Activated naive CD4-positive, alpha-beta T cell (primary cell): Measurements from ENCODE around the gene PBRM1.
"Not testable (repeated sequence)": the region's sequence is repeated elsewhere in the genome, so short reads cannot be mapped to it uniquely, and the experiment has no call there.

Source experiments
- DNase-seq, 4 experiments: peaks; one replicate each; lab custom pipeline; 2025; lab: John Stamatoyannopoulos, UW

Gene PBRM1

DNA sequence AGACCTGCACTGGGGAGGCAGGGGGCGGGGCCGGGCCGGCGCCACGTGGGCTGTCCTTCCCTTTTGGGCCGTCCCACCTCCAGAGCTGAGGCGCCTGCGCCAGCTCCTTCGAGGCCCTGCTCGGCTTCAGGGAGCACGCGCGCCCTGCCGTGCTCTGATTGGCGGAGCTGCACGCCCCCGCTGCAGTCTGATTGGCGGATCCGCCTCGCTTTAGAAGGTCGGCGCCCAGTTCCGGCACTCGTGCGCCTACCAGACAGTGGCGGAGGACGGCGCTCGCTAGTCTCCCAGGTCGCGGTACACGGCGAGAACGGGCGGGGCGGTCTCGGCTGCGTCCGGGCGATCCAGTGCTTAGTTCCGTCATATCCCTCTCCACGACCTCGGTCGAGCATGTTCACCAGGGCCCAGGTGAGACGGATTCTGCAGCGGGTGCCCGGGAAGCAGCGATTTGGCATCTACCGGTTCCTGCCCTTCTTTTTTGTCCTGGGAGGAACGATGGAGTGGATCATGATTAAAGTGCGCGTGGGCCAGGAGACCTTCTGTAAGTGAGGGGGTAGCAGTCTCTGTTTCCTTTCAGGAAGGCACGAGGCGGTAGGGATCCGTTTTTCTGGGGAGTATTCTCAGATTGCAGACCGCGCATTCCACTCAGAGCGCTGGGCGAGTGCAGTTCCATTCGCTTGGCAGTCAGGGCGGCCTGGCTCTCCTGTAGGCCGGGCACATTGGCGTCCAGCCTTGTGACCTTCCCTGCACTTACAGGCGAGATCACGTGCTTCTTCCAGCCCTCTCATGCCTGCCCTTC is 149.1 kb downstream of the PBRM1 start, which contains the start of gene UQCC5:
Gene UQCC5, plus strand, starts transcription at position 237 of the 796 bp plus-strand sequence. Its CDS starts 151 bp downstream, at position 388.
- peak; percentile 92 to 97 (median 93) for DNase-seq

GRCh38 chr3:52536112-52536368 is 149.7 kb downstream of the PBRM1 start:
- no peak for DNase-seq

DNA sequence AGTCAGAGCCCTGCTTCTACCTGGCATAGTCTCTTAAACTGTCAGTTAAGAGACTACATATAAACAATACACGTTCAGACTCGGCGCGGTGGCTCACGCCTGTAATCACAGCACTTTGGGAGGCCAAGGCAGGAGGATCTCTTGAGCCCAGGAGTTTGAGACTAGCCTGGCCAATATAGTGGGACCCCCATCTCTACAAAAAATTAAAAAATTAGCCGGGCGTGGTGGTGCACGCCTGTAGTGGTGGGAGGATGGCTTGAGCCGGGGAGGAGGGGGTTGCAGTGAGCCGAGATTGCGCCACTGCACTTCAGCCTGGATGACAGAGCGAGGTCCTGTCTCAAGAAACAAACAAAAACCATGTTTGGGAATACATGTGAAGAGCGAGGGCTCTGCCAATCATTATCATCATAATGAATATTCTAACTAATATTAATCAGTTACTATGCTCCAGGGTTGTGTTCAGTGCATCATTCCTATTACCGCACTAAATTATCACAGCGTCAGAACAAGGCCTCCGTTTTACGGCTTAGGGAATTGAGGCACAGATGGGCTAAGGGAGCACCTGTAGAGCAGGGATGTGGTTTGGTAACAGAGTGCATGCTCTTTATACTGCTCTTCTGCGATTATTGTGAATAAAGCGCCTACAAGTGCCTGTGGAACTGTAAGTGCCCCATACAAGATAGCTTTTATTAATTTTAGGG is 150.2 kb downstream of the PBRM1 start:
- DNase-seq, result no peak

DNA sequence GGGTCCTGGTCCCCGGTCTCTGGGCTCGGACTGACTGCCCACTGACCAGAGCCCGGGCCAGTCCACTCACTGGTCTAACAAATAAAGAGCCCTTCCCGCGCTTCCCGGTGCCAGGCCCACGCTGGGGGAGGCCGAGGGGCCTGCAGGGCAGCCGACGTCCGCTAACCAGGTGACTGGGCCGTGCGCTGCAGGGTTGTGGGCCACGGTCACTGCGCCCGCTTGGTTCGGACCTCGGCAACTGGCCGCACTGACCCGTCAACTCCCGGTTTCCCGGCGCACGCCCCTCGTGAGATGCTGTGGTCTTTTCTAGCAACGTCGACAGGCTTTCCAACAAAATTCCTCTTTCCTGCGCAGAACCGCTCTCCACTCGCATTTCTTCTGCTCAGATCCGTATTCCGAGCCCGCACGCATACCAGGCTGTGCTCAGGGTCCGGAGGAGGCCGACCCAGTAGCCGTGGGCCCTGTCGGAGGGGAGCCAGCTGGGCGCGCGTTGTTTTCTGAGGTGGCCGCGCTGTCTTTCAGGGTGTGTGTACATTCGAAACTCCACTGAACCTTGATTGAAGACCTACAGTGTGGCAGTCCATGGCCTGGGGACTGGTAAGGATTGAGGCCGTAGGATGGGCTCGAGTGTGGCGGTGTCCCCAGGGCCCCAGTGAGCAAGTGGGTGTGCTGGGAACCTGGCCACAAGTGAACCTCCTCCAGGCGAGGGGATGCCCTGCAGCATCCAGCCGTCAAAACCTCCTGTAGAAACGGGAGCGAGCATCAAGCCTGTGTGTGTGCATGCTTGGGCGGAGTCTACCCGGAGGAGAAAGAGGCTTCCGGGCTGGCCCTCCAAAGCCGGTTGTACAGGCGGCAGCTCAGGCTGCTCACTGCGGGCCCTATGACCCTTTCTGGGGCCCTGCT is 151.2 kb downstream of the PBRM1 start:
- DNase-seq, result no peak

DNA sequence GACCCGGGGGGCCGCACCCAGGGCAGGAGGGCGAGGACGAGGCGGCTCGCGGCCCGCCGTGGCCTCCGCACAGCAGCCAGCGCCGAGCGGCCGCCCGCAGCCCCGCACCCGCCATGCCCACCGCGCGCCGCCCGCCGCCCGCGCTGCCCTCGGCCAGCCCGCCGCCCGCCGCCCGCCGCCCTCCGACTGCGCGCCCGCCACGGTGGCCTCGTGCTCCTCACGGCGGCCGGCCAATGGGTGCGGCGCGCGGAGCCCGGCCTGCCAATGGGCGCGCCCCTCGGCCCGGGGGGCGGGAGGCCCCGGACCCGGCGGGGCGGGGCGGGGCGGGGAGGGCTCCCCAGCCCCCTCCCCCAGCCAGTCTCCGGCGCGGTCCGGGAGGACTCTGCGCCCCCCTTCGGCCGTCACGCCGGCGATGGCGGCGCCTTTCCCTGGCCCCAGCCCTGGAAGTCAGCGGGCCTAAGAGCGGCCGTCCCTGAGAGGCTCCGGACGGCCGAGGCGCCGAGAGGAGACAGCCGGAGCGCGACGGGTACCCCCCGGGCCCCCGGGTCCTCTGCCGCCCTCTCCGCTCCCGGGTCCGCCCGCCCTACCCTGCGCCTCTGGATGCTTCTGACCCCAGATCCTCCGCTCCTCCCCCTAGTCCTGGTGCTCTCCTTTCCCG is 152.0 kb downstream of the PBRM1 start, which contains the start of gene NT5DC2:
Gene NT5DC2, minus strand, starts transcription at position 235 of the 658 bp plus-strand sequence. Its CDS starts 120 bp downstream, at position 115.
- peak in 1 of 4 experiments; percentile 63 for DNase-seq

DNA sequence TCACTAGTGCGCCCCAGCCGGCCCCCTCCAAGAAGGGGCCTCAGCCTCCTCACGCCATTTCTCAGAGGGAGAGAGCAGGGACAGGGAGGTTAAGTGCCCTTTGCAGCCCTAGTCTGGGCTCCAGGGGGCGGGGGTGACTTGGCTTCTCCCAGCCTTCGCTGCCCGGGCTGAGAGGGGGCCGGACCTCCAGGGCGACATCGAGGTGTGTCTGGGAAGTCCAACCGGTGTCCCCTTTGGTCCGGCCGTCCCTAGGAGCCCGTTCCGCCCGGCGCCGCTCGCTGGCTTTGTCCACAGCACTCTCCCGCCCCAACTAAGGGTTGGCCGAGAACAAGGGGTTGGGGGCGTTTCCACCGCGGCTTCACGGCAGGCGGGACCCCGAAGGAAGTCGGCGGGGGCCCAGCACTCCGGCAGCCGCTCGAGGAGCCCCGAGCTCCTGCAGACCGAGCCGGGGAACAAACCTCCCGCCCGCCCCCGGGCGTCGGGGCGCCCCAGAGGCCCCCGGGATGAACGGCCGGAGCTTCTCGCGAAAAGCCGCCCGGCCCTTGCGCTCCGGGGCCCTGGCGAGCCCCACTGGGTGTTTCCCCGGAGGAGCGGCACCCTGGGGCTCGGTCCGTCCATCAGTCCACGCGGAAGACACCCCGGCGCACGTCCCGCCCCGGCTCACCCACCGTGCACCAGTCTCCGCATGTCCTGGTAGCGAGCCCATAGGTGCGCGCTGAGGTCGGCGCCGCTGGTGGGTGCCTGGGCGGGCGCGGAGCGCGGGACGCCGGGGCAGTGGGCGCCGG is 152.7 kb downstream of the PBRM1 start:
- DNase-seq, result peak in 1 of 4 experiments; percentile 19

- DNase-seq, result no peak
Measured at GRCh38 chr3:52532517-52532837, 153.2 kb downstream of the PBRM1 start.

DNA sequence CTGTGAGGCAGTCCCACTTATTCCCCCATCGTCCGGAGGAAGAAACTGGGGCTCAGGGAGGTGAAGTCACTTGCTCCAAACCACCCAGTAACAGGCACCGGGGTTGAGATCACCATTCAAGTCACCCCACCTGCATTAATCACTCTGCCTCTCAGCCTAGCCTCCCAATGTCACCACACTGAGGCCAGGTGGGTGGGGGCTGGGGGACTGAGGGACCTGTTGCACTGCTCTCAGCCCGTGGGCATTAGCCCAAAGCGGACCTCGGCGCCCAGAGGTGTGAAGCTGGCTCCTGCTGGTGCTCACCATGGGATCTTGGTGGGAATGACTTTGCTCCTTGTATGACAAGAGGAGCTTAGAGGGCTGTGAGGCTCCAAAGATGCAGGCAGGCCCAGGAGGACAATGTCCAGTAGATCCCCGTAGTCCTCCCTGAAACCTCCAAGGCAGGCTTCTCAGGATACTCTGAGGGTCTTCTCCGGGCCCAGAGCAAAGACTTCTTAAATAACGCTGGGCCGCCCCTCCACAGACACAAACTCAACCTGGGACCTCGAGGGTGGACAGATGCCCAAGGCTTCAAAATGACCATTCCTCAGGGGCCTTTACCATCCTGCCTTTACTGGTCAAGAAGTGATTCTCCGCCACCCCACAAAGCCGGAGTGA is 153.7 kb downstream of the PBRM1 start:
- DNase-seq, result no peak

DNA sequence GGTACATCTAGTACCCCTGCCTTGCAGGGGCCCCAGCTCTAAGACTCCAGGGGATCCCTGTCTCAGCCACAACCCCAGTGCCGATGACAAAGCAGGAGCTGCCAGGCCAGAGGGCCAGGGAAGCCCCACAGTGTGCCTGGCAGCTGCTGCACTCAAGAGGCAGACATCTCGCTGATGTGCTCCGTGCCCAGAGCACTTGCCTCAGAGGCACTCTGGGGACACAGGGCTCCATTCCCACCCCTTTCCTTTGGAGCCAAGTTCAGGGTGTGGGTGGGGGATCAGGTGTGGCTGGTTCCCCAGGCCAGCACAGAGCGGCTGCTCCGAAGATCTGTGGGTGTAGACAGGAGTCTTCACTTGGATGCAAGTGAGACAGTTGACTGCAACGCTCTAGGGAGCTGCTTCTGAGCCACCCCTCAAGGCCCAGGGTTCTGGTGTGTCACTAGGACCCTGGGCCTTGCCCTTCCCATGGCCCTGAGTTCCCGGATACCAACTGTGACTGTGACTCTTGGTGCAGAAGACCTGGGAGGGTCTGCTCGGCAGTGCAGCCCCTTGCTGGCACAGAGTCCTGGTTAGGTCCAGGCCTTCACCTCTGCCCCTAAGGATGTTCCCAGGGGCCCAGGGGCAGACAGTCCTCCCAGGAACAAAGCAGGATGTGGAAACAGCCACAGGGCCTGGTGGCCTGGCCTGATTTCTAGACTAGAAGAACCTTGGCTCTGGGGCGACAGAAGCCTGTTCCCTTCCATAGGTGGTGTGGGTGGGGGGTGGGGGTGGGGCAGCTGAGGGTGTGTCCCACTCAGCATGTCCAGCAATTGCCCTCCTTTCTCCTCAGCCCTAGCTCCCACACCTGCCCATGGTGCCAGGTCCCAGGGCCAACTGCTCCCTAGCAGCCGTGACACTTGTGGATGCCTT is 154.5 kb downstream of the PBRM1 start:
- no peak for DNase-seq

DNA sequence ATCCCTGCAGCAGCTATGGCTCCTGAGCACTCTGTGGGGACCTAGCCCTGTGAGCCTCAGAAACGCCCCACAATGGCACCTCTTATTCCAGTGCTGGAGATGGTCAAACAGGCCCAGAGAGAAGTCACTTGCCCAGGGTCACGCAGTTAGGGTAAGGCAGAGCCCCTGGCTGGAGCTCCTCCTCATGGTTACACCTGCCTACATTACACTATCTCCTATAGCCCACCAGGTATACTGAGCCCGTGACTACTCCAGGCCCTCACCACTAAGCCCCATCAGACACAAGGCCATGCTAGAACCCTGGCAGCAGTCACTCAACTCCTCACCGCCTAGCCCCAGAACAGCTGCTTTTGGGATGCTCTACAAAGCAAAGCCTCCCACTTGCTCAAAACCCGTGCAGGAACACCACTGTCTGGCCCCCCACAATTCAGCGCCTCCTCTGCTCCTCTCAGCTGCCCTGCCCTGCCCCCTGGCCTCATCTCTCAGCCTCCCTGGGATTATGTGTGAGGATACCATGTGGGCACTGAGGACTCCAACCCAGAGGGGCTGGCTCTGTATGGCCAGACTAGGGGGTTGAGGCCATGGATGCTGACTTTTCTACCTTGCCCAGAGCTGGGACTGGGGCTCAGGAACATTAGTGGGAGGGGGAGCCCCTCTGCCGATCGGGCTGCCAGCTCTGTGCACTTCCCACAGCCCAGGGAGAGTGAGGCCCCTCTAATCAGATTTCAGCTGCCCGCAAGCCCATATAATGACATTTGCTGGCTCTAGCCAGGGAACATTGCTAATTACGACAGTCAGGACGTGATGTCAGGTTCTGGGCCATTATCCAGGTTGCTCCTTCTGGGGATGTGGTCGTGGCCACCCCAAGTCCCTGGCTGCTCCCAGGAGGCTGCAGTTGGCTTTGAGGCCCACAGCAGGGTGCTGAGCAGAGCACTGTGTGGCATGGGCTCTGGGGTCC is 156.1 kb downstream of the PBRM1 start:
- DNase-seq, result no peak

- no peak for DNase-seq
Measured at GRCh38 chr3:52528586-52529375, 156.9 kb downstream of the PBRM1 start.

DNA sequence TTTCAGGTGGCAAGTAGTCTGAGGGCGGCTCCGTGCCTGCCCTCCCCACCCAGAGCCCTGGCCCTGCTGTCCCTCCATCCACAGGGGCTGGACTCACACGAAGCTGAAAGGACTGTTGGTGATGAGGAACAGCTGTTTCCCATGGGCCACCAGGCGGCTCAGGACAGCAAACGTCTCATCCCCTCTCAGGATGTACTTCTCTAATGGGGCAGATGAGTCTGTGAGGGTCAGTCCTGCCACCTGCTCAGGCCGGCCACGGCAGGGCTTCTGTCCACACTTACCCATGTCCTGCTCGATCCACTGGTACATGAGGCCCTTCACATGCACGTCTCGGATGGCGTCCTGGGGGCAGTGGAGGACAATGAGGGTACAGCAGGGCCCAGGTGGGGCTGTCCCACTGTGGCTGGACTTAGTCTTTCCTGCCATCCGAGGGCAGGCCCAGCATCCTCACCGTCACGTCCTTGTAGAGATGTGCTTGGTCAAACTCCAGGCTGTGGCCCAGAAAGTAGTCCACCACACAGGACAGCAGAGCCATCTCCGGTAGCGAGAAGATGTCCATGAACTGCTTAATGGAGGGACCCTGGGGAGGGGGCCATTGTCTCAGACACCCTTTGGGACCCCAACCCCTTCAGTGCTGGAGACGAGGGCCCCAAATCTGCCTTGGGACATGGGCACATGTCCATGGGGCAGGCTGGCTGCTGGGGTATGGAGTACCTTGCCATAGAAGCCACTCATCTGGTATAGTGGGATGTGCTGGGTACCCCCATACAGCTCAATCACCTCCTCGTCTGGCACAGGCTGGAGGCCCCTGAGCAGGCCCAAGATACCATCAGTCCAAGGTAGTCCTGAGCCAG is 157.8 kb downstream of the PBRM1 start:
- DNase-seq, result no peak

DNA sequence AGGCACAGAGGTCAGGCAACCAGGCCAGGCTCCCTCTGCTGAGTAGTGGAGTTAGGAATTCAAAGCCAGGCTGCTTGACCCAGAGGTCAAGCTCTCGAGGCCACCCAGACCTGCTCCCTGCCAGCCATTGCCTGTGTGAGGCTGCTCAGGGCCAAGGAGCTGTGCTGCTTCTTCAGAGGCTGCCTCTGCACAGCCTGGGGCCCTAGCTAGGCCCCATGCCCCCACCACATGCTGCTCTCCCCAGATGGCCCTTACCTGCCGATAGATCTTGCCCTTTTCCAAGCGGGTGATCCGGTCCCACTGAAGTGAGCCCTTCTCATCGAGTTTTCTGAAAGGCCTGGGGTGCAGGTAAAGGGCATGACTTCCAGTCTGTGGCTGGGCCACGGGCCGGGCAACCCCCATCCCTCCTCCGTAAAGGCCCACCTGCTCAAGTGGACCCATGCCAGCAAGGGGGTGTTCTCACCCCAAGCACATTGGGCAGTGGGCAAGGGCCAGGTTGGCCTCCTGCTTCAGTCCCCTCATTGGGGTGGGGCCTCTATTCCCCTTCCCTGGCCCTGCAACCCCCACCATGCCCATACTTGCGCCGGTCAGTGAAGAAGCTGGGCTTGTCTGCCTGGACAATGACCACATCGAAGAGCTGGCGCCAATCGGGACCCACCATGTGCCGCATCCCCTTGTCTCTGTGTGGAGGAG is 158.5 kb downstream of the PBRM1 start:
- no peak for DNase-seq

DNA sequence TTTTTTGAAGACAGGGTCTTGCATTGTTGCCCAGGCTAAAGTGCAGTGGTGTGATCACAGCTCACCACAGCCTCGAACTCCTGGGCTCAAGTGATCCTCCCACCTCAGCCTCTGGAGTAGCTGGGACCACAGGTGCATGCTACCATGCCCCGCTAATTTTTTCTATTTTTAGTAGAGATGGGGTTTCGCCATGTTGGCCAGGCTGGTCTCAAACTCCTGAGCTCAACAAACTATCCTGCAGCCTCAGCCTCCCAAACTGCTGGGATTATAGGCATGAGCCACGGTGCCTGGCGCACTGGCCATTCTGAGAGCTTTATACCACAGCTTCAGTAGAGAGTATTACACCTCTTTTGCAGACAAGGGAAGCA is 159.1 kb downstream of the PBRM1 start:
- not testable (repeated sequence) for DNase-seq

- DNase-seq, result no peak
Measured at GRCh38 chr3:52525680-52526561, 159.8 kb downstream of the PBRM1 start.
